Cardiac fibroblast (primary cell): ENCODE data around the gene RTP5.
A peak's percentile ranks its signal among the peaks of the same experiment; 100 is the strongest.

Experiments used
- DNase-seq, 2 donors: peaks; one replicate each; pipeline versions ENCODE4 v3.0.0 to v3.0.0-alpha.2; 2010; ENCODE audit warnings: low read depth in 2 of 2
- H3K4me3 ChIP-seq, 2 donors: replicated peaks in 1 of 2; 1 replicate in 1 of 2; 2 replicates in 1 of 2; pipeline ENCODE4 v1.5.1; 2011; ENCODE audit warnings: low read depth in 2 of 2, low read length in 2 of 2, mild to moderate bottlenecking in 2 of 2, moderate library complexity in 1 of 2
- TF ChIP-seq, protein P1 (sequence below): IDR thresholded peaks from one replicate; pipeline ENCODE4 v1.5.1; 2011; ENCODE audit warnings: low read depth, mild to moderate bottlenecking, low read length, inconsistent platforms

Gene RTP5

DNA sequence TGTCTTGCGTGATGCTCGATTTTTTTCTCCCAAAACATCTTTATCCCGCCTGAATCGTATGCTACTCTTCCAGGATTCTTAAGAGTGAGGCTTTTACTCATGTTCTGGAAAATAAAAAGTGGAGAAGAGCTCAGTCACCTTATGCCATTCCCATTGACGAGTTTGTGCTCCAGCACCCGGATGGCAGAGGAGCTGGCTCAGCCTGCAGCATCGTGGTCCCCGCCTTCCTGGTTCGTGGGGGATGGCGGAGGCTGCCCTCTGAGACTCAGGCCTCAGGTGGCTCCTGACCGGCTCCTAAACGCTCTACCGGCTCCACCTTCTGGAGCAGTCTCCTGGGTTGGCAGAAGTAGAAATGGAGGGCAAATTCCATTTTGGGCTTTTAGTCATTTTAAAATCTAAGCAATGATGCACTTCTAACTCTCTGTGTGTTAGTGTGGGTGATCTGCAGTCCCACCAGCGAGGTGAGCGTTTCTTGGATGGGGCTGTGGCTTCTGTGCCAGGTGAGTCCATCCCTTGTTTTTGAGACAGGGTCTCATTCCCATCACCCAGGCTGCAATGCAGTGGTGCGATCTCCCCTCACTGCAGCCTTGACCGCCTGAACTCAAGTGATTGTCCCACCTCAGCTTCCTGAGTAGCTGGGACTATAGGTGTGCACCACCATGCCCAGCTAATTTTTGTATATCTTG lies 27.8 kb downstream of the RTP5 start:
- DNase-seq, result no peak
- H3K4me3 ChIP-seq, result no peak overlapping the region
- TF ChIP-seq, protein P1, sequence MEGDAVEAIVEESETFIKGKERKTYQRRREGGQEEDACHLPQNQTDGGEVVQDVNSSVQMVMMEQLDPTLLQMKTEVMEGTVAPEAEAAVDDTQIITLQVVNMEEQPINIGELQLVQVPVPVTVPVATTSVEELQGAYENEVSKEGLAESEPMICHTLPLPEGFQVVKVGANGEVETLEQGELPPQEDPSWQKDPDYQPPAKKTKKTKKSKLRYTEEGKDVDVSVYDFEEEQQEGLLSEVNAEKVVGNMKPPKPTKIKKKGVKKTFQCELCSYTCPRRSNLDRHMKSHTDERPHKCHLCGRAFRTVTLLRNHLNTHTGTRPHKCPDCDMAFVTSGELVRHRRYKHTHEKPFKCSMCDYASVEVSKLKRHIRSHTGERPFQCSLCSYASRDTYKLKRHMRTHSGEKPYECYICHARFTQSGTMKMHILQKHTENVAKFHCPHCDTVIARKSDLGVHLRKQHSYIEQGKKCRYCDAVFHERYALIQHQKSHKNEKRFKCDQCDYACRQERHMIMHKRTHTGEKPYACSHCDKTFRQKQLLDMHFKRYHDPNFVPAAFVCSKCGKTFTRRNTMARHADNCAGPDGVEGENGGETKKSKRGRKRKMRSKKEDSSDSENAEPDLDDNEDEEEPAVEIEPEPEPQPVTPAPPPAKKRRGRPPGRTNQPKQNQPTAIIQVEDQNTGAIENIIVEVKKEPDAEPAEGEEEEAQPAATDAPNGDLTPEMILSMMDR, result no peak

DNA sequence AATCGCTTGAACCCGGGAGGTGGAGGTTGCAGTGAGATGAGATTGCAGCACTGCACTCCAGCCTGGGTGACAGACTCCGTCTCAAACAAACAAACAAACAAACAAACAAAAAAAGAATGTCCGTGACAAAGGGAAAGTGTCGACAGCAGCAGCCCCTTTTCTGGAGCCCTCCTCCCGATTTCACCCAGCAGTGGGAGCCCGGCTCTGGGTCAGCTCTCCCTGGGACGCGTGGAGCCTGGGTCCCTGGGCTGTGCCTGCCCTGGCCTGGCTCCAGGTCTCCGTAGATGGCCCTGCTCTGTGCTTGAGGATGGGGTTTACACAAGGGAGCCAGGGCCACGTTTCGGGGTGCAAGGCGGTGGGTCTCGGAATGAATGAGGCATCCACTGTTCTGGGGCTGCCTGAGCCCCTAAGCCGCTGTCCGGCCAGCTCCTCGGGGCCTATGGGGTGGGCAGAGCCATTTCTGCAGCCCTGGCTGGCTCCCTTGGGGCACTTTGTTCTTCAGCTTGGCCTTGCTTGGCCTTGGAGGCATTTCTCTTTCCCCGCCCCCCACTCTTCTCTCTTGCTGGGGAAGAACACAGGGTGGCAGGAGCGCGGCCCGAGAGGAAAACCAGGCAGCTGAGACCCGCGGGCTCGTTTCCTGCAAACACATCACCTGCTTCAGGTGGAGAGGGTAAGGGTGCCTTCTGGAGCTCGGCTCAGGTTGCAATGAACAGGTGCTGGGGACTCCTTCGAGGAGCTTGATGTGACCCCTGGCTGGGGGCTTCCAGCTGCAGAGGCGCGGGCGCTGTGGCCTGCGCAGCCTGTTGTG lies 29.1 kb downstream of the RTP5 start:
- DNase-seq, result no peak
- no peak overlapping the region for H3K4me3 ChIP-seq
- TF ChIP-seq, protein P1, result no peak

DNA sequence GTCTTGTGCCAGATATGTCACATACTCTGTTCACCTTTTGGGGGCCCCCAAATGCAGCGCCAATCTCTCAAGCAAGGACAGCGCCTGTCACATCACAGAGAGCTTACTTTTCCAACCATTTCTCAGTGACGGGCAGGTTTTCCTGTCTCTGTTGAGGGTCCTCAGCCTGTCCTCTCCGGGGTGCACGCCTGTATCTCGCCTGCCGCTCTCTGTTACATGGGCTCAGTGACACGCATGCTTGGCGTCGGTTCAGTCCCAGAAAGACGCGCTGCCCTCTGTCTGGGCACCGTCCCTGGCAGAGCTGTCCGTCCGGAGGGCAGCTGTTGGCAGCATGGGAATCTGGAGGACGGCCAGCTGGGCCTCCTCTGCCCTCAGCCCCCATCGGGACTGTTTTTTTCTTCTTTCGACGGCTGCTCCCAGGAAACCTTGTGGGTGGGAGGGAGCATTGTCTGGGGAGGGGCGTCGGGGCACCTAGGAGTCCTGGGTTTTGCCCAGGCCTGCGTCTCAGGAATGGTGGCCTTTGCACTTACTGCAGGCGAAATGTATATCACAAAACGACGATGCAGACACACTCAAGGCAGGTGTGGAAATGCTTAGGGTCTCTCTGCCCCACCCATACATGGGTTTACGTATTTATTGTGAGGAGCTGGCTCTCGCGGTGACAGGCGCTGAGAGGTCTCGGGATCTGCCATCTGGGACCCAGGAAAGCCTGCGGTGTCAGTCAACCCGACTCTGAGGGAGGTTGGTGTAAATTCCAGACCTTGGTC lies 30.9 kb downstream of the RTP5 start:
- DNase-seq, result no peak
- TF ChIP-seq, protein P1, result no peak
- no peak overlapping the region for H3K4me3 ChIP-seq

DNA sequence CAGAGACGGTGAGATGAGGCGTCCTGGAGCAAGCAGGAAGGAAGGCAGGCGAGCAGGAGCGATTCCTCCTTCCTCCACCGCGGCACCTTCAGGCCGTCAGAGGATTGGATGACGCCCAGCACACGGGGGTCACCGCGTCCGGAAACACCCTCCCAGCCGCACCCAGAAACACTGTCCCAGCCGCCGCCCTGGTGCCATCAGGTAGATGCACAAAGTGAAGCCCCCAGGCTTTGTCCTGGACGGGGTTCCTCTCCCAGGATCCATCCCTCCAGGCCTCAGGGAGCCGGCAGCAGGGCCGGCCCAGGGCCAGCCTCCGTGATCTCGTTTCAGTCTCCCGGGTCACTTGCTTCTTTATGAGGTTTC lies 31.5 kb downstream of the RTP5 start:
- H3K4me3 ChIP-seq, result no peak overlapping the region
- DNase-seq, result no peak
- TF ChIP-seq, protein P1, result no peak

DNA sequence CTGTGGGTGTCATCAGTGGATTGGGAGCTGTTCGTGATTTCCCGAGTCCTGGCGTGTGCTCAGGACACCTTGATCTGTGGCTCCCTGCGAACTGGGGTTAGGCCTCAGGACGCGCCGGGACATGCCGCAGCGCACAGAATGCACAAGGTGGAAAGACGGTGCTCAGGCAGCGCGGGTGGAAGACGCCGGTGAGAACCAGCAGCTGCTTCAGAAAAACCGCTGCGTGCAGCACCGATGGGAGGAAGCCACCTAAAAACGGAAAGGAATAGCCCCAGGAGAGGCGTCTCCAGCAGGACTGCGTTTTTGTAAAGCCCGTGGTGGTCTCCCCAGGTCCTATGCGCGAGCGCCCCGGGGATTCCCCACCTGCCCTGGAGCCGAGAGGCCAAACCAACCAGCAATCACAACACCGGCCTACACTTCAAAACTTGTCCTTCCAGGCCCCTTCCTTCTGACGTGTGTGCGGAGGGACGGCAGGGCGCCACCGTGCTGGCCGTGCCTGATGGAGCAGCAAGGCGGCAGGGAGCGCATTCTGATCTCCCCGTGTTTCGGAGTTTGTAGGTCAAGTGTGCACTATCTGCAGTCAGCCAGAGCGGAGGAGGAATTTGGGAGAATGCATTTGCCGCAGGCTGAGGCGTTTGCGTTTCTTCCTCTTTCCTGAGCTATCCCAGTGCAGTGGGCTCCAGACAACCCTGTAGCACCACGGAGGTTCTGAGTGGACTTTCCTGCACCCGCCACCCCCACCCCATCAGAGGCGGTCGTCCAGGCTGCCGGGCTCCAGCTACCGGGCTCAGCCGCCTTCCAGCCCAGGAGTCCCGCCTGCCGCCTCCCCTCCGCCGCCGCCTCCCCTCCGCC lies 32.2 kb downstream of the RTP5 start:
- no peak for DNase-seq
- H3K4me3 ChIP-seq, result peak overlapping the region in 1 of 2 donors; percentile 26
- TF ChIP-seq, protein P1, result no peak

DNA sequence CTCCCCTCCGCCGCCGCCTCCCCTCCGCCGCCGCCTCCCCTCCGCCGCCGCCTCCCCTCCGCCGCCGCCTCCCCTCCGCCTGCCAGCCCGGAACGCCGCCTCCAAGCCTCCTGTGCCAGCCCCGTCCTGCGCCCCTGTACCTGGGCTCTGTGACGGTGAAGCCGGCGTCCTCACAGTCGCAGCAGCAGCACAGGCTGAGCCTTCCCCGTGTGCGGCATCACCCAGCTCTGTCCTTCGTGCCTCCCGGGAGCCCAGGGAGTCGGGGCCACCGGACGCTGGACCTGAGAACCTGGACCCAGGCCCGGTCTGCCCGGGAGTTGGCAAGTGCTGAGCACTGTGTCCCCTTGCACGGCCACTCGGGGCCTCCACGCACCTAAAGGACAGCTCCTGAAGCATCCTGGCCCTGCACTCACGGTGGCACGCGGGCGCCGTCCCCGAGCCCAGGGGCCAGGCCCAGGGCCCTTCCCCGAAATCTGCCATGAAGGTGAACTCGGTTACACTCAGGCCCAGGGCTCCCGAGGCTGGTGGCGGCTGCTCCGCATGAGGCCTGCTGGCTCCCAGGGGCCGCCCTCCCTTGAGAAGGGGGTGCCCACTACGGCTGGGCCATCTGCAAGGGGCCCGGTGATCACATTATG lies 32.9 kb downstream of the RTP5 start:
- TF ChIP-seq, protein P1, result no peak
- H3K4me3 ChIP-seq, result peak overlapping the region in 1 of 2 donors; percentile 23
- DNase-seq, result no peak
